Stimulated activated naive CD4-positive, alpha-beta T cell treated with Interleukin-2 at 50 U/mL for 16 hours (primary cell): Measurements from ENCODE around the gene KIR2DL1.
"Not testable (repeated sequence)": the region's sequence is repeated elsewhere in the genome, so short reads cannot be mapped to it uniquely, and the experiment has no call there.

Source experiments
- DNase-seq: peaks from one replicate; lab custom pipeline; 2025; lab: John Stamatoyannopoulos, UW

Gene KIR2DL1

GRCh38 chr19:54771018-54771960 is 1.7 kb downstream of the KIR2DL1 start:
- not testable (repeated sequence) for DNase-seq

- DNase-seq = not testable (repeated sequence)
These were observed 3.1 kb downstream of the KIR2DL1 start for GRCh38 chr19:54772666-54773065.

GRCh38 chr19:54775095-54775815 is 5.7 kb downstream of the KIR2DL1 start:
- DNase-seq = not testable (repeated sequence)

GRCh38 chr19:54775830-54776229 is 6.2 kb downstream of the KIR2DL1 start:
- DNase-seq = not testable (repeated sequence)

- DNase-seq = not testable (repeated sequence)
These were observed 8.3 kb downstream of the KIR2DL1 start for GRCh38 chr19:54777851-54778250.

- DNase-seq = not testable (repeated sequence)
These were observed 9.3 kb downstream of the KIR2DL1 start for GRCh38 chr19:54778896-54779295.

GRCh38 chr19:54782916-54783315 is 13.3 kb downstream of the KIR2DL1 start:
- not testable (repeated sequence) for DNase-seq

GRCh38 chr19:54786091-54786723 is 16.6 kb downstream of the KIR2DL1 start:
- DNase-seq = not testable (repeated sequence)

GRCh38 chr19:54788154-54788553 is 18.6 kb downstream of the KIR2DL1 start:
- not testable (repeated sequence) for DNase-seq

- DNase-seq = no peak
These were observed 21.1 kb downstream of the KIR2DL1 start for GRCh38 chr19:54790711-54791110.

GRCh38 chr19:54791476-54791875 is 21.9 kb downstream of the KIR2DL1 start:
- no peak for DNase-seq

GRCh38 chr19:54792814-54793213 is 23.2 kb downstream of the KIR2DL1 start:
- no peak for DNase-seq

- DNase-seq = no peak
These were observed 26.2 kb downstream of the KIR2DL1 start for GRCh38 chr19:54795758-54796157.

GRCh38 chr19:54803410-54803809 is 33.8 kb downstream of the KIR2DL1 start, which contains the start of gene KIR2DL4:
TSS of gene KIR2DL4 (plus strand) at chr19:54803610. CDS start at chr19:54803652, 42 bp downstream.
- DNase-seq = no peak

GRCh38 chr19:54804101-54804500 is 34.5 kb downstream of the KIR2DL1 start:
- no peak for DNase-seq

- no peak for DNase-seq
These were observed 35.0 kb downstream of the KIR2DL1 start for GRCh38 chr19:54804571-54804970.

- DNase-seq = no peak
These were observed 36.3 kb downstream of the KIR2DL1 start for GRCh38 chr19:54805665-54806515.

GRCh38 chr19:54806516-54806838 is 36.9 kb downstream of the KIR2DL1 start:
- no peak for DNase-seq

- DNase-seq = not testable (repeated sequence)
These were observed 45.0 kb downstream of the KIR2DL1 start for GRCh38 chr19:54814571-54814970.

GRCh38 chr19:54816251-54816650 is 46.7 kb downstream of the KIR2DL1 start, which contains the start of gene KIR3DL1:
TSS of gene KIR3DL1 (plus strand) at chr19:54816468.
- not testable (repeated sequence) for DNase-seq
